ENCODE data around the gene POFUT2.

Gene POFUT2

GRCh38 chr21:45248301-45248892, 39.3 kb downstream of the POFUT2 start:
- DNase-seq: peak in 1 of 2 experiments; percentile 26

- no peak for DNase-seq
Observed at GRCh38 chr21:45246386-45247320, 41.0 kb downstream of the POFUT2 start.

- DNase-seq: no peak
Observed at GRCh38 chr21:45244799-45245340, 42.8 kb downstream of the POFUT2 start.

- DNase-seq: no peak
Observed at GRCh38 chr21:45243603-45244002, 44.1 kb downstream of the POFUT2 start.

- DNase-seq: no peak
Observed at GRCh38 chr21:45241357-45241756, 46.3 kb downstream of the POFUT2 start.

GRCh38 chr21:45237401-45237800, 50.3 kb downstream of the POFUT2 start:
- DNase-seq: no peak

- DNase-seq: no peak
Observed at GRCh38 chr21:45236481-45236880, 51.2 kb downstream of the POFUT2 start.

GRCh38 chr21:45235488-45235887, 52.2 kb downstream of the POFUT2 start:
- no peak for DNase-seq

- no peak for DNase-seq
Observed at GRCh38 chr21:45234965-45235364, 52.7 kb downstream of the POFUT2 start.

- no peak for DNase-seq
Observed at GRCh38 chr21:45234127-45234526, 53.6 kb downstream of the POFUT2 start.

- DNase-seq: no peak
Observed at GRCh38 chr21:45231705-45232104, 56.0 kb downstream of the POFUT2 start.

GRCh38 chr21:45228656-45229240, 58.9 kb downstream of the POFUT2 start:
- no peak for DNase-seq

- no peak for DNase-seq
Observed at GRCh38 chr21:45228171-45228641, 59.5 kb downstream of the POFUT2 start.

GRCh38 chr21:45227735-45228134, 60.0 kb downstream of the POFUT2 start:
- no peak for DNase-seq

GRCh38 chr21:45226540-45227326, 61.0 kb downstream of the POFUT2 start:
- no peak for DNase-seq

GRCh38 chr21:45225741-45226327, 61.9 kb downstream of the POFUT2 start:
- no peak for DNase-seq

- DNase-seq: no peak
Observed at GRCh38 chr21:45225041-45225740, 62.5 kb downstream of the POFUT2 start.

GRCh38 chr21:45224189-45224938, 63.3 kb downstream of the POFUT2 start:
- peak in 1 of 2 experiments; percentile 15 for DNase-seq

- no peak for DNase-seq
Observed at GRCh38 chr21:45223236-45224185, 64.2 kb downstream of the POFUT2 start.

- DNase-seq: no peak
Observed at GRCh38 chr21:45222001-45222400, 65.7 kb downstream of the POFUT2 start.
